HepG2 (cell line): ENCODE measurements around the gene TOX2.

Experiments
- DMAP1 ChIP-seq: IDR thresholded peaks from 2 replicates; pipeline ENCODE4 v1.6.1; 2016
- MTA1 ChIP-seq: sonication (generic); formaldehyde crosslinking; IDR thresholded peaks from 2 replicates; pipeline ENCODE4 v1.4.0; 2020; ENCODE audit warnings: missing genetic modification reagents, mild to moderate bottlenecking, borderline replicate concordance
- MXD4 ChIP-seq: IDR thresholded peaks from 2 replicates; pipeline ENCODE4 v1.6.1; 2016; ENCODE audit warnings: mild to moderate bottlenecking, missing biosample characterization, missing genetic modification reagents
- POLR2A ChIP-seq, 2 experiments: IDR thresholded peaks; 2 replicates each; pipeline ENCODE4 v1.6.1; 2011; ENCODE audit warnings: low read depth in 2 of 2, low read length in 2 of 2, mild to moderate bottlenecking in 1 of 2, moderate library complexity in 1 of 2; ENCODE audit not compliant: insufficient read depth in 1 of 2
- REST ChIP-seq, 2 experiments: IDR thresholded peaks; 2 replicates each; pipeline ENCODE4 v1.6.1; 2011 to 2012; ENCODE audit warnings: low read length in 2 of 2, borderline replicate concordance in 1 of 2, low read depth in 1 of 2, mild to moderate bottlenecking in 1 of 2, moderate library complexity in 1 of 2
- SIN3A ChIP-seq: IDR thresholded peaks from 2 replicates; pipeline ENCODE4 v1.6.1; 2011; ENCODE audit warnings: low read depth, mild to moderate bottlenecking, control low read depth, low read length, borderline replicate concordance
- SMC3 ChIP-seq: IDR thresholded peaks from 2 replicates; pipeline ENCODE4 v1.6.1; 2011; ENCODE audit warnings: low read length, improper control_type of control experiment
- TCF7L2 ChIP-seq: IDR thresholded peaks from 2 replicates; pipeline ENCODE4 v1.6.1; 2011; ENCODE audit warnings: mild to moderate bottlenecking, low read depth, low read length, moderate library complexity
- ZNF589 ChIP-seq: sonication (generic); formaldehyde crosslinking; conservative IDR thresholded peaks from 2 replicates; pipeline ENCODE4 v1.8.0; 2022; ENCODE audit warnings: mild to moderate bottlenecking, moderate library complexity, missing genetic modification reagents
- ZNF777 ChIP-seq: sonication (generic); formaldehyde crosslinking; IDR thresholded peaks from 2 replicates; pipeline ENCODE4 v1.4.0; 2020; ENCODE audit warnings: missing genetic modification reagents

GRCh38 chr20:44067650-44068081, 153.0 kb downstream of the TOX2 start:
- no peak for TF ChIP-seq REST (IDR thresholded peaks at IDR 0.05; ENCODE audit: borderline replicate concordance in 1 of 2, low read depth in 1 of 2, low read length in 2 of 2)
- no peak for TF ChIP-seq SMC3
- TF ChIP-seq TCF7L2: no peak
- TF ChIP-seq DMAP1 (CRISPR knock-in tag): no peak
- TF ChIP-seq MTA1: no peak
- no peak for TF ChIP-seq ZNF777 (CRISPR knock-in tag)
- TF ChIP-seq POLR2A (IDR thresholded peaks at IDR 0.05; ENCODE audit: insufficient read depth in 1 of 2, low read depth in 2 of 2, low read length in 2 of 2): no peak
- no peak for TF ChIP-seq ZNF589 (CRISPR knock-in tag)
- TF ChIP-seq MXD4 (CRISPR knock-in tag): no peak
- TF ChIP-seq SIN3A: no peak
